ENCODE measurements around the gene PLP1. TPM values are rescaled to one million over a fixed set of nuclear protein-coding genes. Genes with fewer than 3 reads are reported as not detected.
A peak's percentile ranks its signal among the peaks of the same experiment; 100 is the strongest.

PLP1 gene
- total and polyA plus RNA-seq, 2 experiments from 2014 or later, result 36.9 to 66.9 TPM

DNA sequence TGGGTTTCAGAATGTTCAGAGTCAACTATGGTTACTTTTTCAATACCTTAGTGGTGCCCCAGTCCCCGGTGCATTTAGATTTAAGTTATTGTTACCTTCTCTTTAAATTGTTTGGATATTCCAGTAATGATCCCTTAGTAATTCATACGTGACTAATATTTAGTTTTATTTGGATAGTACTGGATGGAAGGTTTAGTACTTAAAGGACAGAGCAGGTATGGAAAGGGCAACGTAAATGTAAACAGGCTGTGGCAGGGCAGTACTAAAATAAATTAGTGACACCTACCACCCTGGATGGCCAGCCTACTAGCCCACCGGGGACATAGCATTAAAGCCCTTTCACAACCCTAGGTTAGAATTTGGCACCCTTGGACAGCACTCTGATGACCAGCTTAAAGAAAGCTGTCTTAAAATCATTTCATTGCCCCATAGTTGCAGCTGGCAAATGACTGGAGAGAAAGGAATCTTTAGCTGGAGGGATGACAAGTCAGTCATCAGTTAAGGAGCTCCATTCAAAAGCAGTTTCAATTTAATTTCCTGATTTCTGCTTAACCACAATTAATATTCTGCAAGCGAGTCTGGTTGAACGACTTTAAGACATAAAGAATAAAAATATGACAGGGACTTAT lies 16.4 kb downstream of the PLP1 start:
- Histone ChIP-seq H3K9me2 (ENCODE audit: insufficient read depth) (no peaks in the 10 kb centered on the region), H2AFZ (no peak overlapping the region), H3K27ac (ENCODE audit: low read depth) (peak overlapping the region; percentile 74), H3K27me3 (ENCODE audit: insufficient read depth) (no peaks in the 10 kb centered on the region), H4K20me1 (replicated peaks; ENCODE audit: insufficient read depth) (no peaks in the 10 kb centered on the region), H3K4me2 (no peak overlapping the region), H3K4me3 (no peak overlapping the region), H3K79me2 (replicated peaks; ENCODE audit: insufficient read depth) (no peaks in the 10 kb centered on the region), H3F3A (replicated peaks; ENCODE audit: low read depth) (no peaks in the 10 kb centered on the region), H3K36me3 (ENCODE audit: insufficient read depth) (no peaks in the 10 kb centered on the region; the same call in 1 of the 2 replicates), H3K4me1 (ENCODE audit: insufficient read depth) (no peaks in the 10 kb centered on the region)
- DNase-seq (ENCODE audit: low spot score), result no peak
- Mint-ChIP-seq H3K4me1 (peaks cover 4% of the 10 kb centered on the region; the same call in 1 of the 3 replicates), H3K4me3 (no peak overlapping the region), H3K27ac (no peak overlapping the region), H3K36me3 (ENCODE audit: low read depth) (peaks cover 27% of the 10 kb centered on the region), H3K27me3 (ENCODE audit: insufficient read depth, low read depth, poor library complexity) (peaks cover 2% of the 10 kb centered on the region), H3K9me3 (no peaks in the 10 kb centered on the region)
- no peak for ATAC-seq
- no peak for TF ChIP-seq ZNF331 (CRISPR knock-in tag; IDR thresholded peaks at IDR 0.05; ENCODE audit: low read depth)
- no peak for TF ChIP-seq JUNB (IDR thresholded peaks at IDR 0.05; ENCODE audit: unreplicated experiment)
- TF ChIP-seq, protein P1, sequence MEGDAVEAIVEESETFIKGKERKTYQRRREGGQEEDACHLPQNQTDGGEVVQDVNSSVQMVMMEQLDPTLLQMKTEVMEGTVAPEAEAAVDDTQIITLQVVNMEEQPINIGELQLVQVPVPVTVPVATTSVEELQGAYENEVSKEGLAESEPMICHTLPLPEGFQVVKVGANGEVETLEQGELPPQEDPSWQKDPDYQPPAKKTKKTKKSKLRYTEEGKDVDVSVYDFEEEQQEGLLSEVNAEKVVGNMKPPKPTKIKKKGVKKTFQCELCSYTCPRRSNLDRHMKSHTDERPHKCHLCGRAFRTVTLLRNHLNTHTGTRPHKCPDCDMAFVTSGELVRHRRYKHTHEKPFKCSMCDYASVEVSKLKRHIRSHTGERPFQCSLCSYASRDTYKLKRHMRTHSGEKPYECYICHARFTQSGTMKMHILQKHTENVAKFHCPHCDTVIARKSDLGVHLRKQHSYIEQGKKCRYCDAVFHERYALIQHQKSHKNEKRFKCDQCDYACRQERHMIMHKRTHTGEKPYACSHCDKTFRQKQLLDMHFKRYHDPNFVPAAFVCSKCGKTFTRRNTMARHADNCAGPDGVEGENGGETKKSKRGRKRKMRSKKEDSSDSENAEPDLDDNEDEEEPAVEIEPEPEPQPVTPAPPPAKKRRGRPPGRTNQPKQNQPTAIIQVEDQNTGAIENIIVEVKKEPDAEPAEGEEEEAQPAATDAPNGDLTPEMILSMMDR (conservative IDR thresholded peaks at IDR 0.05; ENCODE audit: low read depth in 2 of 2), result no peak
- TF ChIP-seq NANOG (IDR thresholded peaks at IDR 0.05; ENCODE audit: borderline replicate concordance), result no peak
- no peak for TF ChIP-seq CREB1 (CRISPR knock-in tag; IDR thresholded peaks at IDR 0.05; ENCODE audit: low read depth)
- TF ChIP-seq, protein P2, sequence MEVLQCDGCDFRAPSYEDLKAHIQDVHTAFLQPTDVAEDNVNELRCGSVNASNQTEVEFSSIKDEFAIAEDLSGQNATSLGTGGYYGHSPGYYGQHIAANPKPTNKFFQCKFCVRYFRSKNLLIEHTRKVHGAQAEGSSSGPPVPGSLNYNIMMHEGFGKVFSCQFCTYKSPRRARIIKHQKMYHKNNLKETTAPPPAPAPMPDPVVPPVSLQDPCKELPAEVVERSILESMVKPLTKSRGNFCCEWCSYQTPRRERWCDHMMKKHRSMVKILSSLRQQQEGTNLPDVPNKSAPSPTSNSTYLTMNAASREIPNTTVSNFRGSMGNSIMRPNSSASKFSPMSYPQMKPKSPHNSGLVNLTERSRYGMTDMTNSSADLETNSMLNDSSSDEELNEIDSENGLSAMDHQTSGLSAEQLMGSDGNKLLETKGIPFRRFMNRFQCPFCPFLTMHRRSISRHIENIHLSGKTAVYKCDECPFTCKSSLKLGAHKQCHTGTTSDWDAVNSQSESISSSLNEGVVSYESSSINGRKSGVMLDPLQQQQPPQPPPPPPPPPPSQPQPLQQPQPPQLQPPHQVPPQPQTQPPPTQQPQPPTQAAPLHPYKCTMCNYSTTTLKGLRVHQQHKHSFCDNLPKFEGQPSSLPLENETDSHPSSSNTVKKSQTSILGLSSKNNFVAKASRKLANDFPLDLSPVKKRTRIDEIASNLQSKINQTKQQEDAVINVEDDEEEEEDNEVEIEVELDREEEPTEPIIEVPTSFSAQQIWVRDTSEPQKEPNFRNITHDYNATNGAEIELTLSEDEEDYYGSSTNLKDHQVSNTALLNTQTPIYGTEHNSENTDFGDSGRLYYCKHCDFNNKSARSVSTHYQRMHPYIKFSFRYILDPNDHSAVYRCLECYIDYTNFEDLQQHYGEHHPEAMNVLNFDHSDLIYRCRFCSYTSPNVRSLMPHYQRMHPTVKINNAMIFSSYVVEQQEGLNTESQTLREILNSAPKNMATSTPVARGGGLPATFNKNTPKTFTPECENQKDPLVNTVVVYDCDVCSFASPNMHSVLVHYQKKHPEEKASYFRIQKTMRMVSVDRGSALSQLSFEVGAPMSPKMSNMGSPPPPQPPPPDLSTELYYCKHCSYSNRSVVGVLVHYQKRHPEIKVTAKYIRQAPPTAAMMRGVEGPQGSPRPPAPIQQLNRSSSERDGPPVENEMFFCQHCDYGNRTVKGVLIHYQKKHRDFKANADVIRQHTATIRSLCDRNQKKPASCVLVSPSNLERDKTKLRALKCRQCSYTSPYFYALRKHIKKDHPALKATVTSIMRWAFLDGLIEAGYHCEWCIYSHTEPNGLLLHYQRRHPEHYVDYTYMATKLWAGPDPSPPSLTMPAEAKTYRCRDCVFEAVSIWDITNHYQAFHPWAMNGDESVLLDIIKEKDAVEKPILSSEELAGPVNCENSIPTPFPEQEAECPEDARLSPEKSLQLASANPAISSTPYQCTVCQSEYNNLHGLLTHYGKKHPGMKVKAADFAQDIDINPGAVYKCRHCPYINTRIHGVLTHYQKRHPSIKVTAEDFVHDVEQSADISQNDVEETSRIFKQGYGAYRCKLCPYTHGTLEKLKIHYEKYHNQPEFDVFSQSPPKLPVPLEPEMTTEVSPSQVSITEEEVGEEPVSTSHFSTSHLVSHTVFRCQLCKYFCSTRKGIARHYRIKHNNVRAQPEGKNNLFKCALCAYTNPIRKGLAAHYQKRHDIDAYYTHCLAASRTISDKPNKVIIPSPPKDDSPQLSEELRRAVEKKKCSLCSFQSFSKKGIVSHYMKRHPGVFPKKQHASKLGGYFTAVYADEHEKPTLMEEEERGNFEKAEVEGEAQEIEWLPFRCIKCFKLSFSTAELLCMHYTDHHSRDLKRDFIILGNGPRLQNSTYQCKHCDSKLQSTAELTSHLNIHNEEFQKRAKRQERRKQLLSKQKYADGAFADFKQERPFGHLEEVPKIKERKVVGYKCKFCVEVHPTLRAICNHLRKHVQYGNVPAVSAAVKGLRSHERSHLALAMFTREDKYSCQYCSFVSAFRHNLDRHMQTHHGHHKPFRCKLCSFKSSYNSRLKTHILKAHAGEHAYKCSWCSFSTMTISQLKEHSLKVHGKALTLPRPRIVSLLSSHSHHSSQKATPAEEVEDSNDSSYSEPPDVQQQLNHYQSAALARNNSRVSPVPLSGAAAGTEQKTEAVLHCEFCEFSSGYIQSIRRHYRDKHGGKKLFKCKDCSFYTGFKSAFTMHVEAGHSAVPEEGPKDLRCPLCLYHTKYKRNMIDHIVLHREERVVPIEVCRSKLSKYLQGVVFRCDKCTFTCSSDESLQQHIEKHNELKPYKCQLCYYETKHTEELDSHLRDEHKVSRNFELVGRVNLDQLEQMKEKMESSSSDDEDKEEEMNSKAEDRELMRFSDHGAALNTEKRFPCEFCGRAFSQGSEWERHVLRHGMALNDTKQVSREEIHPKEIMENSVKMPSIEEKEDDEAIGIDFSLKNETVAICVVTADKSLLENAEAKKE (CRISPR knock-in tag; IDR thresholded peaks at IDR 0.05), result no peak
- no peak for TF ChIP-seq EZH2 (IDR thresholded peaks at IDR 0.05; ENCODE audit: low read depth, unreplicated experiment)
- TF ChIP-seq EZH2phosphoT487 (IDR thresholded peaks at IDR 0.05; ENCODE audit: unreplicated experiment), result no peak
- TF ChIP-seq, protein P3, sequence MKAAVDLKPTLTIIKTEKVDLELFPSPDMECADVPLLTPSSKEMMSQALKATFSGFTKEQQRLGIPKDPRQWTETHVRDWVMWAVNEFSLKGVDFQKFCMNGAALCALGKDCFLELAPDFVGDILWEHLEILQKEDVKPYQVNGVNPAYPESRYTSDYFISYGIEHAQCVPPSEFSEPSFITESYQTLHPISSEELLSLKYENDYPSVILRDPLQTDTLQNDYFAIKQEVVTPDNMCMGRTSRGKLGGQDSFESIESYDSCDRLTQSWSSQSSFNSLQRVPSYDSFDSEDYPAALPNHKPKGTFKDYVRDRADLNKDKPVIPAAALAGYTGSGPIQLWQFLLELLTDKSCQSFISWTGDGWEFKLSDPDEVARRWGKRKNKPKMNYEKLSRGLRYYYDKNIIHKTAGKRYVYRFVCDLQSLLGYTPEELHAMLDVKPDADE (IDR thresholded peaks at IDR 0.05), result no peak
- TF ChIP-seq STAT1 (IDR thresholded peaks at IDR 0.05; ENCODE audit: unreplicated experiment), result no peak
- TF ChIP-seq, protein P4, sequence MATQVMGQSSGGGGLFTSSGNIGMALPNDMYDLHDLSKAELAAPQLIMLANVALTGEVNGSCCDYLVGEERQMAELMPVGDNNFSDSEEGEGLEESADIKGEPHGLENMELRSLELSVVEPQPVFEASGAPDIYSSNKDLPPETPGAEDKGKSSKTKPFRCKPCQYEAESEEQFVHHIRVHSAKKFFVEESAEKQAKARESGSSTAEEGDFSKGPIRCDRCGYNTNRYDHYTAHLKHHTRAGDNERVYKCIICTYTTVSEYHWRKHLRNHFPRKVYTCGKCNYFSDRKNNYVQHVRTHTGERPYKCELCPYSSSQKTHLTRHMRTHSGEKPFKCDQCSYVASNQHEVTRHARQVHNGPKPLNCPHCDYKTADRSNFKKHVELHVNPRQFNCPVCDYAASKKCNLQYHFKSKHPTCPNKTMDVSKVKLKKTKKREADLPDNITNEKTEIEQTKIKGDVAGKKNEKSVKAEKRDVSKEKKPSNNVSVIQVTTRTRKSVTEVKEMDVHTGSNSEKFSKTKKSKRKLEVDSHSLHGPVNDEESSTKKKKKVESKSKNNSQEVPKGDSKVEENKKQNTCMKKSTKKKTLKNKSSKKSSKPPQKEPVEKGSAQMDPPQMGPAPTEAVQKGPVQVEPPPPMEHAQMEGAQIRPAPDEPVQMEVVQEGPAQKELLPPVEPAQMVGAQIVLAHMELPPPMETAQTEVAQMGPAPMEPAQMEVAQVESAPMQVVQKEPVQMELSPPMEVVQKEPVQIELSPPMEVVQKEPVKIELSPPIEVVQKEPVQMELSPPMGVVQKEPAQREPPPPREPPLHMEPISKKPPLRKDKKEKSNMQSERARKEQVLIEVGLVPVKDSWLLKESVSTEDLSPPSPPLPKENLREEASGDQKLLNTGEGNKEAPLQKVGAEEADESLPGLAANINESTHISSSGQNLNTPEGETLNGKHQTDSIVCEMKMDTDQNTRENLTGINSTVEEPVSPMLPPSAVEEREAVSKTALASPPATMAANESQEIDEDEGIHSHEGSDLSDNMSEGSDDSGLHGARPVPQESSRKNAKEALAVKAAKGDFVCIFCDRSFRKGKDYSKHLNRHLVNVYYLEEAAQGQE (IDR thresholded peaks at IDR 0.05; ENCODE audit: unreplicated experiment), result no peak
- TF ChIP-seq ZNF114 (CRISPR knock-in tag; IDR thresholded peaks at IDR 0.05), result no peak
